Keratinocyte (primary cell): Measurements from ENCODE around the gene CPEB3. TPM values are rescaled to one million over a fixed set of nuclear protein-coding genes. Genes with fewer than 3 reads are reported as not detected.
A peak's percentile ranks its signal among the peaks of the same experiment; 100 is the strongest.

ENCODE experiments used
- DNase-seq: peaks from one replicate; pipeline ENCODE4 v3.0.0-alpha.2; 2011; ENCODE audit warnings: low read depth, missing footprints, low spot score
- FAIRE-seq: peaks from 2 replicates; lab custom pipeline; 2011; peaks lifted over from hg19 to GRCh38; lab: Jason Lieb, UNC
- H2AFZ ChIP-seq: 2 replicates; pipeline ENCODE4 v1.6.0; 2012; ENCODE audit warnings: low read length, control low read depth, inconsistent platforms; ENCODE audit not compliant: control insufficient read depth
- H3K27ac ChIP-seq: 2 replicates; pipeline ENCODE4 v1.5.1; 2011; ENCODE audit warnings: low read length; ENCODE audit not compliant: control insufficient read depth, insufficient read depth
- H3K27me3 ChIP-seq: 3 replicates; pipeline ENCODE4 v1.6.0; 2011; ENCODE audit warnings: low read length; ENCODE audit not compliant: control insufficient read depth, insufficient read depth; ENCODE audit errors: extremely low read depth
- H3K36me3 ChIP-seq, 2 experiments: 2 replicates in 1 of 2; 3 replicates in 1 of 2; pipeline ENCODE4 v1.5.1; 2011; ENCODE audit warnings: low read length in 2 of 2, mild to moderate bottlenecking in 1 of 2; ENCODE audit not compliant: control insufficient read depth in 2 of 2, insufficient read depth in 2 of 2; ENCODE audit errors: extremely low read depth in 1 of 2
- H3K4me1 ChIP-seq: 3 replicates; pipeline ENCODE4 v1.5.1; 2011; ENCODE audit warnings: low read length; ENCODE audit not compliant: control insufficient read depth, insufficient read depth; ENCODE audit errors: extremely low read depth
- H3K4me2 ChIP-seq: 3 replicates; pipeline ENCODE4 v1.6.0; 2011; ENCODE audit warnings: low read depth, low read length; ENCODE audit not compliant: control insufficient read depth, insufficient read depth; ENCODE audit errors: extremely low read depth
- H3K4me3 ChIP-seq, 3 experiments: fragments of 200-600 bp in 1 of 3; sonication (generic) in 1 of 3; 2 replicates in 2 of 3; 3 replicates in 1 of 3; pipeline ENCODE4 v1.5.1; 2011 to 2016; ENCODE audit warnings: low read length in 3 of 3, mild to moderate bottlenecking in 3 of 3, control low read depth in 2 of 3, inconsistent platforms in 1 of 3, low read depth in 1 of 3, mixed read lengths in 1 of 3, mixed run types in 1 of 3, moderate library complexity in 1 of 3; ENCODE audit not compliant: control insufficient read depth in 2 of 3, insufficient read depth in 2 of 3; ENCODE audit errors: extremely low read depth in 1 of 3
- H3K79me2 ChIP-seq: 2 replicates; pipeline ENCODE4 v1.6.0; 2012; ENCODE audit warnings: low read length; ENCODE audit not compliant: control insufficient read depth, insufficient read depth
- H3K9ac ChIP-seq: 3 replicates; pipeline ENCODE4 v1.6.0; 2011; ENCODE audit warnings: low read length; ENCODE audit not compliant: control insufficient read depth, insufficient read depth; ENCODE audit errors: extremely low read depth
- H3K9me1 ChIP-seq: 3 replicates; pipeline ENCODE4 v1.6.0; 2011; ENCODE audit warnings: low read length; ENCODE audit not compliant: control insufficient read depth, insufficient read depth; ENCODE audit errors: extremely low read depth
- H3K9me3 ChIP-seq: 2 replicates; pipeline ENCODE4 v1.5.1; 2012; ENCODE audit warnings: low read depth, low read length; ENCODE audit not compliant: control insufficient read depth
- H4K20me1 ChIP-seq: 3 replicates; pipeline ENCODE4 v1.6.0; 2011; ENCODE audit warnings: low read length; ENCODE audit not compliant: control insufficient read depth, insufficient read depth; ENCODE audit errors: extremely low read depth
- CTCF ChIP-seq, 3 experiments: IDR thresholded peaks in 1 of 3; conservative IDR thresholded peaks in 1 of 3; optimal IDR thresholded peaks in 1 of 3; 2 replicates in 2 of 3; 3 replicates in 1 of 3; pipeline versions ENCODE3 to v1.5.1; 2011; ENCODE audit warnings: low read length in 3 of 3, mild to moderate bottlenecking in 3 of 3, moderate library complexity in 2 of 3, control low read depth in 1 of 3, inconsistent platforms in 1 of 3; ENCODE audit not compliant: insufficient read depth in 2 of 3; ENCODE audit errors: extremely low read depth in 1 of 3
- EZH2 ChIP-seq: IDR thresholded peaks from one replicate; pipeline ENCODE4 v1.6.1; 2012; ENCODE audit warnings: inconsistent platforms, mild to moderate bottlenecking, low read length, moderate library complexity
- dilution Hi-C: fragments of 300-500 bp; cut with MboI; formaldehyde crosslinking; loops from one replicate; pipeline ENCODE4 v1.7.0; 2020; ENCODE audit warnings: low sequenced_read_pairs; ENCODE audit not compliant: extremely low pct_ligation_motif_present
- polyA plus RNA-seq, 5 experiments: library from polyadenylated mRNA; depleted of rRNA in 3 of 5; stranded (reverse) in 3 of 5; stranded (forward) in 1 of 5; unstranded in 1 of 5; fragments of >200 nt; gene quantifications; 1 replicate in 1 of 5; 2 replicates in 3 of 5; 3 replicates in 1 of 5; pipeline versions ENCODE4 v1.2.1 to v1.2.3, GENCODE V29; 2011 to 2012; ENCODE audit warnings: missing spikeins in 2 of 5, low read depth in 1 of 5, low replicate concordance in 1 of 5

Gene CPEB3
- polyA plus RNA-seq, 1 donor (not counting 4 experiments of a cell fraction or from before 2014, with no cell fraction given) = 0.47 TPM

- peak; percentile 53 for FAIRE-seq
- H3K9me1 ChIP-seq = no peaks in the 10 kb centered on the region
- peaks cover 5% of the 10 kb centered on the region for H4K20me1 ChIP-seq
- peaks cover 14% of the 10 kb centered on the region for H3K4me1 ChIP-seq
- H2AFZ ChIP-seq = peak overlapping the region; percentile 96
- H3K9me3 ChIP-seq = no peaks in the 10 kb centered on the region
- H3K9ac ChIP-seq = peak overlapping the region; percentile 89
- peaks cover 0 to 3% of the 10 kb centered on the region in 2 experiments for H3K36me3 ChIP-seq
- peaks cover 38% of the 10 kb centered on the region for H3K79me2 ChIP-seq
- no peak for DNase-seq
- H3K27me3 ChIP-seq = no peaks in the 10 kb centered on the region
- TF ChIP-seq CTCF (optimal IDR thresholded peaks at IDR 0.05 in 1 of 3, IDR thresholded peaks at IDR 0.05 in 1 of 3, conservative IDR thresholded peaks at IDR 0.05 in 1 of 3; ENCODE audit: extremely low read depth in 1 of 3, insufficient read depth in 2 of 3, low read length in 3 of 3) = no peak
- TF ChIP-seq EZH2 = no peak
- dilution Hi-C loops = no loop called here
- H3K4me2 ChIP-seq = peak overlapping the region; percentile 98
- peak overlapping the region; percentile 85 to 100 (median 94) for H3K4me3 ChIP-seq
- peak overlapping the region; percentile 86 for H3K27ac ChIP-seq
Observed at GRCh38 chr10:92290076-92290836, 622 bp downstream of the CPEB3 start.

DNA sequence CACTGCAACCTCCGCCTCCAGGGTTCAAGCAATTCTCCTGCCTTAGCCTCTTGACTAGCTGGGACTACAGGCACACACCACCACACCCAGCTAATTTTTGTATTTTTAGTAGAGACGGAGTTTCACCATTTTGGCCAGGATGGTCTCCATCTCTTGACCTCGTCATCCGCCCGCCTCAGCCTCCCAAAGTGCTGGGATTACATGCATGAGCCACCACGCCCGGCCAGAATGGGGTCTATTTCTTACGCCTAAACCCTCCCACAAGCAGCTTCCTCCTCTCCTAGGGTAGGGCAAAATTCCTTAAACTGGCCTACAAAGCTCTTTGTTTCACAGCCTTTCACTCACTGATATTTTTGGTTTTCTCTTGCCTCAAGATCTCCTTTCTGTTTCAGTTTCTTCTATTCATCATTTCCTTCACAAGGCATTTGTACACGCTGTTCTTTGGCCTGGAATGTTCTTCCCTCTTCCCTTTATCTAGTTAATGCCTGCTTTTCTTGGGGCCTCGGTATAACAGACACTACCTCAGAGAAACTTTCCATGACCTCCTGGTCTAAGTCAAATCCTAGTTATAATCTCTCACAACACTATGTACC lies 6.7 kb downstream of the CPEB3 start:
- H3K9me3 ChIP-seq = no peaks in the 10 kb centered on the region
- no peaks in the 10 kb centered on the region for H3K36me3 ChIP-seq
- no peak overlapping the region for H3K4me2 ChIP-seq
- no peak overlapping the region for H3K4me3 ChIP-seq
- no peak overlapping the region for H2AFZ ChIP-seq
- H3K9ac ChIP-seq = no peak overlapping the region
- no peaks in the 10 kb centered on the region for H3K4me1 ChIP-seq
- FAIRE-seq (no peak), DNase-seq (no peak)
- no peaks in the 10 kb centered on the region for H4K20me1 ChIP-seq
- no peaks in the 10 kb centered on the region for H3K27me3 ChIP-seq
- dilution Hi-C loops = no loop called here
- no peak overlapping the region for H3K27ac ChIP-seq
- no peak for TF ChIP-seq EZH2
- no peak for TF ChIP-seq CTCF (optimal IDR thresholded peaks at IDR 0.05 in 1 of 3, IDR thresholded peaks at IDR 0.05 in 1 of 3, conservative IDR thresholded peaks at IDR 0.05 in 1 of 3; ENCODE audit: extremely low read depth in 1 of 3, insufficient read depth in 2 of 3, low read length in 3 of 3)
- H3K79me2 ChIP-seq = no peaks in the 10 kb centered on the region
- H3K9me1 ChIP-seq = no peaks in the 10 kb centered on the region
